Upper lobe of left lung (tissue), 6 donors: ENCODE data around the gene MGLL. TPM values are rescaled to one million over a fixed set of nuclear protein-coding genes. Genes with fewer than 3 reads are reported as not detected.

ENCODE experiments used
- ATAC-seq, 2 donors: fragments of 200-7000 bp; cut with Tn5 transposase; one replicate each; pipeline ENCODE4 v1.9.1; 2022; ENCODE audit warnings: mild to moderate bottlenecking in 2 of 2, moderate library complexity in 2 of 2; ENCODE audit not compliant: low FRiP score in 2 of 2
- DNase-seq, 2 donors: peaks; one replicate each; pipeline ENCODE4 v3.0.0-alpha.2; 2019 to 2020
- H3K27ac ChIP-seq, 4 donors: fragments of 200-600 bp; sonication (generic); one replicate each; pipeline ENCODE4 v1.5.1; 2016 to 2019
- H3K27me3 ChIP-seq, 4 donors: fragments of 200-600 bp; sonication (generic); one replicate each; pipeline ENCODE4 v1.5.1; 2017 to 2019
- H3K36me3 ChIP-seq, 4 donors: fragments of 200-600 bp; sonication (generic); one replicate each; pipeline ENCODE4 v1.5.1; 2016 to 2019
- H3K4me1 ChIP-seq, 4 donors: fragments of 200-600 bp; sonication (generic); one replicate each; pipeline ENCODE4 v1.5.1; 2018 to 2019
- H3K4me3 ChIP-seq, 4 donors: fragments of 200-600 bp; sonication (generic); one replicate each; pipeline ENCODE4 v1.5.1; 2017 to 2019; ENCODE audit warnings: mild to moderate bottlenecking in 2 of 4, moderate library complexity in 1 of 4
- H3K9me3 ChIP-seq, 4 donors: fragments of 200-600 bp; sonication (generic); one replicate each; pipeline ENCODE4 v1.5.1; 2018 to 2019
- EP300 ChIP-seq, 4 donors: sonication (generic); formaldehyde crosslinking; IDR thresholded peaks; one replicate each; pipeline ENCODE4 v1.5.1; 2017; ENCODE audit warnings: antibody characterized with exemption in 4 of 4, control low read depth in 2 of 4
- POLR2A ChIP-seq, 4 donors: fragments of 450-650 bp; IDR thresholded peaks; one replicate each; pipeline ENCODE4 v1.5.1; 2016 to 2017; ENCODE audit warnings: antibody characterized with exemption in 4 of 4, mild to moderate bottlenecking in 2 of 4
- POLR2AphosphoS5 ChIP-seq, 2 donors: sonication (generic); formaldehyde crosslinking; IDR thresholded peaks; one replicate each; pipeline ENCODE4 v1.5.1; 2017; ENCODE audit warnings: antibody characterized with exemption in 2 of 2
- WGBS, 2 donors: methylation state at CpG; one replicate each; pipeline ENCODE4 v1.1.5; 2017 to 2018; 5-methylcytosine and 5-hydroxymethylcytosine counted together
- total RNA-seq, 6 donors: library from RNA; depleted of rRNA in 4 of 6; stranded (reverse); fragments of >200 nt in 4 of 6; gene quantifications; one replicate each; pipeline versions ENCODE4 v1.1.0 to v1.2.1, GENCODE V29; 2016 to 2021
- TF ChIP-seq, protein P1 (sequence below), 6 experiments: fragments of 450-650 bp in 4 of 6; fragments of 200-600 bp in 2 of 6; sonication (generic) in 2 of 6; IDR thresholded peaks; one replicate each; pipeline ENCODE4 v1.5.1; 2016 to 2019; ENCODE audit warnings: antibody characterized with exemption in 6 of 6
- donor health status: DM: no; HTN: no; CAD: no; lungs with moderate emphysema.
- donor health status: DM: no; HTN: yes; CAD: no; lungs with severe emphysema.

Gene MGLL
- total RNA-seq, 6 donors from 2014 or later, result 128 to 253 (median 190) TPM

DNA sequence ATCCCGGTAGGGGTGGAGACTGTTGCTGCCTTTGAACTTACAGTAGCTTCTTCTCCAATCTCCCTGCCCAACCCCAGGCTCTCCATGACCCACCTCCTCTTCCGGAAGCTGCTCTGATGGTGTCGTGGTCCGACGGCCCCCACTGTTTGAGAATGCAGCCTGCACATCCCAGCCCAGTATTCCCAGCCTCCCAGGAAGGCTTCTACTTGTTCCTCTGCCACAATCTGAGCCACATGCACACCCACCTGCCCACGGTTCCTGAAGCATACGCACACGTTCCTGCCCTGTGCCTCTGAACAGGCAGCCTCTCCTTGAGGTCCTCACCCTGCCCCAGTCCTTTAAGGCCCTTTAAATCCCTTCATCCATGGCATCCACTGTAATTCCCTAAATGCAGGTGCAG lies 92.1 kb downstream of the MGLL start:
- H3K27ac ChIP-seq, result peak overlapping the region in 2 of 4 donors; percentile 2 to 17
- WGBS, 2 donors, result 89 to 90% methylated on average over 8 of the region's 8 CpGs

DNA sequence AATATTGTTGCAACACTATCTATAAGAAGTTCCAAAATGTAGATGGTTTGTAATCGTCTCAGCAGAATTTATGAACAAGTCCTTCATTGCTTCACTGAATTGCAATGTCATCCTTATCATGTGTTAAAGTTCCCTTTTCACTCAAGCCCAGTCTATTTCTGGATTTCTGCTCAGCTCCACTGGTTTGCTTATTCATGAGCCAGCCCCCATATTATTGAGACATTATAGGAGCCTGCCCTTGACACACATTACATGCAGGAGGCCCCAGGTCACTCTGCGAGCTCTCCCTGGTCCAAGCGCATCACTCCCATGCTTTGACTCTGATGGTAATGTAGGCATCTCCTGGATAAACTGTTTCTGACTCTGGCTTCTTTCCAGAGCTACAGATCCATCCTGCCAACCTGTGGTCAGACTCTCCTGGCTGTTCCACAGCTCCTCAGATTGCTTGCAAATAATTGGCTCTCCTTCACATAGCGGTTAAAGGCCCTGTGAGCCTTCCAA lies 92.7 kb downstream of the MGLL start:
- Histone ChIP-seq H3K4me1 (peaks cover 12 to 20% (median 15%) of the 10 kb centered on the region in 4 donors), H3K4me3 (no peak overlapping the region), H3K27ac (no peak overlapping the region), H3K27me3 (no peaks in the 10 kb centered on the region), H3K36me3 (no peaks in the 10 kb centered on the region), H3K9me3 (no peaks in the 10 kb centered on the region)
- TF ChIP-seq, protein P1, sequence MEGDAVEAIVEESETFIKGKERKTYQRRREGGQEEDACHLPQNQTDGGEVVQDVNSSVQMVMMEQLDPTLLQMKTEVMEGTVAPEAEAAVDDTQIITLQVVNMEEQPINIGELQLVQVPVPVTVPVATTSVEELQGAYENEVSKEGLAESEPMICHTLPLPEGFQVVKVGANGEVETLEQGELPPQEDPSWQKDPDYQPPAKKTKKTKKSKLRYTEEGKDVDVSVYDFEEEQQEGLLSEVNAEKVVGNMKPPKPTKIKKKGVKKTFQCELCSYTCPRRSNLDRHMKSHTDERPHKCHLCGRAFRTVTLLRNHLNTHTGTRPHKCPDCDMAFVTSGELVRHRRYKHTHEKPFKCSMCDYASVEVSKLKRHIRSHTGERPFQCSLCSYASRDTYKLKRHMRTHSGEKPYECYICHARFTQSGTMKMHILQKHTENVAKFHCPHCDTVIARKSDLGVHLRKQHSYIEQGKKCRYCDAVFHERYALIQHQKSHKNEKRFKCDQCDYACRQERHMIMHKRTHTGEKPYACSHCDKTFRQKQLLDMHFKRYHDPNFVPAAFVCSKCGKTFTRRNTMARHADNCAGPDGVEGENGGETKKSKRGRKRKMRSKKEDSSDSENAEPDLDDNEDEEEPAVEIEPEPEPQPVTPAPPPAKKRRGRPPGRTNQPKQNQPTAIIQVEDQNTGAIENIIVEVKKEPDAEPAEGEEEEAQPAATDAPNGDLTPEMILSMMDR (IDR thresholded peaks at IDR 0.05), result no peak
- TF ChIP-seq POLR2AphosphoS5 (IDR thresholded peaks at IDR 0.05), result peak in 1 of 2 donors; percentile 30
- no peak for TF ChIP-seq POLR2A (IDR thresholded peaks at IDR 0.05)
- TF ChIP-seq EP300 (IDR thresholded peaks at IDR 0.05), result peak in 1 of 4 donors; percentile 8
- ATAC-seq (peak; percentile 50 to 77), DNase-seq (peak in 1 of 2 donors; percentile 49)
- 83 to 87% methylated on average over 4 of the region's 4 CpGs for WGBS, 2 donors

More for the DNA sequence above, 92.1 kb downstream of the MGLL start:
- Histone ChIP-seq H3K4me3 (no peak overlapping the region), H3K27me3 (no peaks in the 10 kb centered on the region), H3K9me3 (no peaks in the 10 kb centered on the region), H3K36me3 (no peaks in the 10 kb centered on the region), H3K4me1 (peaks cover 17 to 25% (median 21%) of the 10 kb centered on the region in 4 donors)
- no peak for DNase-seq
- ATAC-seq, result no peak
- TF ChIP-seq EP300 (IDR thresholded peaks at IDR 0.05) (no peak), POLR2AphosphoS5 (IDR thresholded peaks at IDR 0.05) (no peak), POLR2A (IDR thresholded peaks at IDR 0.05) (no peak)
- TF ChIP-seq, protein P1 (IDR thresholded peaks at IDR 0.05), result no peak

DNA sequence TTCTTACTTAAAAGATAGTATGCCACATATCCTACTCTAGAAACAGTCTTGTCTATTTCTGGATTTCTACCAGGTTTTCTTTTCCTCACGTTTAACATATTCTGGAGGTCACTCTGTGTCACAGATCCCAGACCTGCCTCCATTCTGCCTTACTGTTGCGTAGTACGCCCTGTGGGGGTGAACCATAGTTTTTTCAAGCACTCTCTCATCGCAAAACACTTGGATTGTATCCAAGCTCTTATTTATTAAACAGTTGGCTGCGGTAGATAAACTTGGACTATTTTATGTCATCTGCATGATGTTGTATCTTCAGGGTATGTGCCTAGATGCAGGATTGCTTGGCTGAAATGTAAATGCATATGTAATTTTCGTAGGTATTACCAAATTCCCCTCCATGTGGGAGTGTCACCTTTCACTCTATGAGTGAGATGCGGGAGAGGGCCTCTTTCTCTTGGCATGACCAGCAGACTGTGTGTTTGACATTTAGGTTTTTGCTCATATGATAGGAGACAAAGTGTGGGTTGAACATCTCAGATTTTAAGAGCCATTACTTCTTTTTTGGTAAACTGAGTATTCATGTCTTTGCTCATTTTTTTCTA lies 93.8 kb downstream of the MGLL start:
- 47 to 73% methylated on average over 7 of the region's 7 CpGs for WGBS, 2 donors
- no peak for TF ChIP-seq POLR2AphosphoS5 (IDR thresholded peaks at IDR 0.05)
- TF ChIP-seq POLR2A (IDR thresholded peaks at IDR 0.05), result no peak
- H3K9me3 ChIP-seq, result no peaks in the 10 kb centered on the region
- H3K27me3 ChIP-seq, result no peaks in the 10 kb centered on the region
- no peak overlapping the region for H3K4me3 ChIP-seq
- no peak overlapping the region for H3K27ac ChIP-seq
- no peaks in the 10 kb centered on the region for H3K36me3 ChIP-seq
- ATAC-seq (no peak), DNase-seq (no peak)
- H3K4me1 ChIP-seq, result peaks cover 7 to 12% (median 7%) of the 10 kb centered on the region in 4 donors

DNA sequence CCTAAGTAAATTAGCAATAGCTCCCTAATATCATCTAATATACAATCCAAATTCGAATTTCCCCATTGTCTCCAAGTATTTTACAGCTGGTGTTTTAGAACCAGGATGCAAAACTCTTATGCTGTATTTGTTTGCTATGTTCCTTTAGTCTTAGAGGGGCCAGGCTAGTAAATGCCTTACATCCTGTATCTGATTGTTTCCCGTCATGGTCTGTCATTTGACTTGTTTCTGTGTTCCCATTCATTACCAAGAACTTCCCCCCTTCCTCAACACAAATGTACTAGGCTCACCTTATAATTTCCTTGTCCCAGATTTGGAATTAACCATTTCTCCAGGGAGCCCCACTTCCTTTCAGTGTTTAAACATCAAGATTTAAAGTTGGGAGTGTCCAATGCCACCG lies 95.4 kb downstream of the MGLL start:
- DNase-seq (no peak), ATAC-seq (no peak)
- no peaks in the 10 kb centered on the region for H3K9me3 ChIP-seq
- H3K27me3 ChIP-seq, result no peaks in the 10 kb centered on the region
- H3K4me1 ChIP-seq, result peaks cover 11 to 28% (median 21%) of the 10 kb centered on the region in 4 donors
- no peak overlapping the region for H3K4me3 ChIP-seq
- 64 to 77% methylated on average over 3 of the region's 3 CpGs for WGBS, 2 donors
- H3K27ac ChIP-seq, result no peak overlapping the region
- TF ChIP-seq POLR2AphosphoS5 (IDR thresholded peaks at IDR 0.05), result no peak
- TF ChIP-seq POLR2A (IDR thresholded peaks at IDR 0.05), result no peak
- TF ChIP-seq, protein P1 (IDR thresholded peaks at IDR 0.05), result no peak
- no peak for TF ChIP-seq EP300 (IDR thresholded peaks at IDR 0.05)
- no peaks in the 10 kb centered on the region for H3K36me3 ChIP-seq

DNA sequence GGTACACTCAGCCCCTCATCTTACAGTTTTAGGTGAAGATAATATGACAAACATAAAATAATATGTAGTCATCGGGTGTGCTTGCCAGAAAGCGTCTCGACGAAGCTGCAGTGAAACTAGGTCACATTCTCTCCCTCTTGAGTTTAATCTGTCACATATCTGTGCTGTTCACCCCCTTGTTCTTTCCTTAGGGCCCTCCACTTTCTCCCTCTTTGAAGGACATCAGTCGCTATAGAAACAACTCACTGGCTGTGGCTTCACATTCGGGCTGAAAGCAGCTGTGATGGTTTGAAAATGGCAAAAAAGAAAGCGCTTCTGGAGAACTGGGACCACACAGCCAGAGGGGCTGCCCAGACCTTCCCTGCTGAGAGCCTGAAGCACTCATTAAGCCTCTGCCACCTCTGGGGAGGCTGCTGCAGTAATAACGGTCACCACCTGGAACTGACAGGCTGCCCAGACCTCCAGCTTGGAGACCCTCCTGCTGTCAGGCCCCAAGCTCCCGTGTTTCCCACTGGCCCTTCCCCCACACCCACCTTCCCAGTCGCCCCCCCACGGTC lies 99.2 kb downstream of the MGLL start:
- DNase-seq (no peak), ATAC-seq (peak; percentile 18 to 58)
- Histone ChIP-seq H3K27ac (peak overlapping the region; percentile 12 to 60 (median 53)), H3K36me3 (peaks cover 0 to 9% (median 0%) of the 10 kb centered on the region in 4 donors), H3K4me3 (no peak overlapping the region), H3K4me1 (peaks cover 5 to 23% (median 16%) of the 10 kb centered on the region in 4 donors), H3K9me3 (no peaks in the 10 kb centered on the region), H3K27me3 (no peaks in the 10 kb centered on the region)
- 57 to 64% methylated on average over 11 of the region's 11 CpGs for WGBS, 2 donors
- TF ChIP-seq POLR2A (IDR thresholded peaks at IDR 0.05) (no peak), POLR2AphosphoS5 (IDR thresholded peaks at IDR 0.05) (no peak), EP300 (IDR thresholded peaks at IDR 0.05) (no peak)
- TF ChIP-seq, protein P1 (IDR thresholded peaks at IDR 0.05), result no peak
